GM21723 (cell line): ENCODE results near the gene TMEM109.
"Not testable (repeated sequence)": the region's sequence is repeated elsewhere in the genome, so short reads cannot be mapped to it uniquely, and the experiment has no call there.

ENCODE experiments used
- ATAC-seq: cut with Tn5 transposase; IDR thresholded peaks from one replicate; pipeline ENCODE4 v1.9.1; 2021; ENCODE audit warnings: mild to moderate bottlenecking, moderate library complexity; ENCODE audit not compliant: unreplicated experiment

TMEM109 gene

DNA sequence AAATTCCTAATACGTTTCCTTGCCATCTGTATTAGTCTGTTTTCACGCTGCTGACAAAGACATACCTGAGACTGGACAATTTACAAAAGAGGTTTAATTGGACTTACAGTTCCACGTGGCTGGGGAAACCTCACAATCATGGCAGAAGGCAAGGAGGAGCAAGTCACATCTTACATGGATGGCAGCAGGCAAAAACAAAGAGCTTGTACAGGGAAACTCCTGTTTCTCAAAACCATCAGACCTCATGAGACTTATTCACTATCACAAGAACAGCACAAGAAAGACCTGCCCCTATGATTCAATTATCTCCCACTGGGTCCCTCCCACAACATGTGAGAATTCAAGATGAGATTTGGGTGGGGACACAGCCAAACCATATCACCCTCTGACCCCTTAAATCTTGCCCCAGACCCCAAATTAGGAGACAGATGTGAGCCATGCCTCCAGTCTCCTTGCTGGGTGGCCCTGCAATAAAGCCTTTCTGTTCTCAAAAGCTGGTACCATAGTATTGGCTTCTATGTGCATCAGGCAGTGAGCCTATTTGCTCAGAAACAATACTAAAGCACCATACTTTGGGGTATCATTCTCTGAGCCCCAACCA, 4.2 kb upstream of the TMEM109 start:
- ATAC-seq = not testable (repeated sequence)

DNA sequence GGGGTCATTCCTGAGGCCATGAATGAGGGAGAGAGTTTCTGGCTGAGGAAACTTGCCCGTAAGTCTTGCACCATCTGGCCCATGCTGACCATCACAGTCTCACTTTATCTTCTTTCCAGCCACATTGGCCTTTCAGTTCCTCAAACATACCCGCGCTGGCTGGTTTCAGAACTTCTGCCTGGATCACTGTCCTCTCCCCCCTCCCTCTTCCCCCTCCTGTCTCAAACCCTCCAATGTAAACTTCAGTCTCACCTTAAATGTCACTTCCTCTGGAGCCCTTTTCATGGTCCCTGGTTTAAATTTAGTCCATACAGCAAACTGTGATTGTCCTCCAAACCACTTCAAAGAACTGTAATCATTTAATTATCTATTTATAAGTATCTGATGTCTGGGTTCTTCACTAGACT, 3.7 kb upstream of the TMEM109 start:
- ATAC-seq = peak; percentile 40

DNA sequence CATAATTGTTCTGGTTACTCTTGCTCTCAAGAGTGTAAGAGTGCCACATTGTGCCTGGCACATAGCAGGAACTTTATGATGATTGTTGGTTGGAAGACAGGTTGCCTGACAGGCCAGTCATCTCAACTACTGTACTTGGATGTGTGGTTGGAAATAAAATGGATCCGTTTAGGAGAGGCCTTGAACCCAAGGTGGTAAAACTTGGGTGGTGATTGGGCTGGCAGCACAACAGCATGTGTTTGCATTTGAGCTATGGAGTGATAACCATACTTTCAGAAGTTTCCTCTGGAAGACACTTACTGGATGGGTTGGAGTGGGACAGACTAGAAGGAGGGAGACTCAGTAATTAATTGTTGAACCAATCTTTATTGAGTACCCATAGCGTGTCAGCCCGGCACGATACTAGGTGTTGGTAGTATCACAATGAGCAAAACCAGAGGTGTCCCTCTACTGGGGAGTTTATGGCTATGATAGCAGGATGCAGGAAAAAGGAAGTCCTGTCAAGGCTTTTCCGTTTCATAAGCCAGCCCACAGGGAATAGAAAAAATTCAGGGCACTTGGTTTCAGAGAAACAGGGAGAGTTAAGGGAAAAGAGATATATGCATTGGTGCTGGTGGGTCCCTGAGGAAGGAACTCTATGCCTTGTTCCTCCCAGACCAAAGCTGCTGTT, 3.1 kb upstream of the TMEM109 start:
- ATAC-seq = no peak

DNA sequence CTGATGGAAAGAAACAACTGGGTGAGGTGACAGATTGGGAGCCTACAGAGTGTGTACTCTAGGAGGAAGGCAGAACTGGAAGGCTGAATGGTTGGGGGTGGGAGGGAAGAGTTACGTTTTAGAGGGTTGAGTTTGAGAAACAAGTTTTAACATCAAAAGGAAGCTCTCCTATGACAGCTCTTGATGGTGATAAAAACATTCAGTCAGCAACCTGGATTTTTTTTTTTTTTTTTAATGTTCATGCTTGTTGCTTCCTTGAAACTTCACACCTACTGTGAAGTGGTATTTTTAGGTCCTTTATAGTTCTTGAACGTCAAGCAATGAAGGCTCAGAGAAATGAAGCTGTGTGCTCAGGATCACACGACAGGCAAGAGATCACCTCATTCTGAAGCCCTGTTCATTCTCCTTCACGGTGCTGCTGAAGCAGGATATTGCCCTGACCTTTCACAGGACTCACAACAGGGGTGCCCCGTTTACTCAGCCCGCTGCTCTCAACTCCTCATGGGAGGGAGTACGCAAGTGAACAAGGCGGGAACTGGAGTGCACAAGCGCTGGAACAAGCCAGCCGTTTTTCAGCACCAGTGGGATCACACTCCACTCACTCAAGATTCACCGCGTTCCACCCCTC, 1.6 kb upstream of the TMEM109 start:
- ATAC-seq = no peak

DNA sequence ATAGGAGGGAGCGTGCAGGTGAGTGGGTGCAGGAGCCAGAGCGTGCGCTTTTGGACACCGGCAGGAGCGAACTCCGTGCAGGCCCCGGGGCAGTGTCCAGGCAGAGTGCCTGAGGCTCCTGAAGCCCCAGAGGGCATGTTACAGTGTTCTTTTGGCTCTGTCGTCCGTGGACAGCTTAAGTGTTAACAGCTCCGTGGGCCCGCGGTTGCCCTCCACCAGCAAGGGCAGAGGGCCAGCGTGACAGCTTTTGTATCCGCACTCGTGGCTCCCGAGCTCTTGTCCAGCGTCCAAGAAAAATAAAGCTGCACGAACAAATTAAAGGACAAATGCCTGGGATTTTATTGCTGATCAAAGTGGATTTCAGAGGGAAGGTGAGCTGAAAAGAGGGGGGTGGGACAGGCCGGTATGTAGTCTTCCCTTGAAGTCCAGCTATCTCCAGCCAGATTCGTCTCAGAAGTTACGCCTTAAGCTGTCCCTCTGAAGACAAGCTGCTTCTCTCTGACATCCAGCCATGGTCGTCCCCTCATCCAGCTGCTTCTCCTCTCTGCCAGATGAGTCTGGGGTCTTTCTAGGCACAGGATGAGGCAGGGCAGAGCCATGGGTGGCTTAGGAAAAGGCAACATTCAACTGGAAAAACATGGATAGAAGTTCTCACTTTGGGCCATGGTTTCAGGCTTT, 968 bp upstream of the TMEM109 start:
- no peak for ATAC-seq

DNA sequence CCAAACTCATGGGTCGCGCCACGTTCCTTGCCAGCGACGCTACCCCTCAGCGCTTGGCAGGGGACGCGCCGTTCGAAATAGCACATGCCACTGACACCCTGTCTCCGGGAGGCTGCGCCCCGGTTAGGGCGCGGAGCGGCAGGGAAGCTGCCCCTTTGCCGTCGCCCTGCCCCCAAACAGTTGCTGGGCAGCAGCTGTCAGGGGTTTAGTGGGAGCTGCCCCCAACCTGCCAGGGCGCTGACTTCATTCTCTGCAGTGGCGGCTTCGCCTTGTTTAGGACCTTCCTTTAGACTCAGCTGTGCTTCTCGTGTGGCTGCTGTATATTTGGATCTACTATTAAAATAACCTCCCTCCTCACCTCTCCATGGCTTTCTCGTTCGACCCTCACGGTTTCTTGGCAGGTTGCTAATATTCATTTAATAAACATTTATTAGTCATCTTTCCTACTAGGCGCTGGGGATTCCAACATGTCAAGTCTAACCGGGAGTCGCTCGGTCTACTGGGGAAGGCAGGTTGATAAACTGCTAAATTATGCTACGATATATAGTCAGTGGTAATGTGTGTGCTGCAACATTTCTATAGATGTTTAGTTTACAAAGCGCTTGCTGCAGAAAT, 782 bp downstream of the TMEM109 start:
- peak; percentile 8 for ATAC-seq

DNA sequence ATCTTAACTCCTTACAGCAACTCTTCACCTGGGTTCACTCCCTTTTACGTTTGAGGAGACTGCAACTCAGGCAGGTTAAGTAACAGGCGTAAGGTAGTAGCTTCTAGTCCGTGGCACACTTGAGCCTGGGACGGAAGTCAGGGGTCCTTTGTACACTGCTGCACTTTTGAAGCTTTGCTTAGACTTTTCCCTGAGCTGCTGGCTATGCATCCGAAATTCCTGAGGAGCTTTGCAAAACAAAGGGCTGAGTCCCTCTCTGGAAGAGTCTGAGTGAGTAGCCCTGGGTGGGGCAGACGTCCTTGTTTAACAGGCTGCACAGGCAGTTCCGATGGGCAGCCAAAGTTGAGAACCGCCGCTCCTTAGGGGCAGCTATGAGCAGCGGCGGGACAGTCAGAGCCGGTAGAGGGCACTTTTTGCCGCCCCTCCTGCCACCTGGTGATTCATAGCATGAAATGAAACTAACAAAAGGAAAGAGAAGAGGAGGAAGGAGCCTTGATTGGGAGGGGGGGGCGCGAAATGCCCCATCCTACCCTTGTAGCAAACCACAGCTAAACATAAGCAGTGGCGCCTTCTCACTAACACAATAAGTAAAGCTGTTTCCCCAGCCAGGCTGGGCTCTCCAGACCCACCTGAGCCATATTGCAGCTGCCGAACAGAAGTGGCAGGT, 1.4 kb downstream of the TMEM109 start:
- peak; percentile 50 for ATAC-seq

DNA sequence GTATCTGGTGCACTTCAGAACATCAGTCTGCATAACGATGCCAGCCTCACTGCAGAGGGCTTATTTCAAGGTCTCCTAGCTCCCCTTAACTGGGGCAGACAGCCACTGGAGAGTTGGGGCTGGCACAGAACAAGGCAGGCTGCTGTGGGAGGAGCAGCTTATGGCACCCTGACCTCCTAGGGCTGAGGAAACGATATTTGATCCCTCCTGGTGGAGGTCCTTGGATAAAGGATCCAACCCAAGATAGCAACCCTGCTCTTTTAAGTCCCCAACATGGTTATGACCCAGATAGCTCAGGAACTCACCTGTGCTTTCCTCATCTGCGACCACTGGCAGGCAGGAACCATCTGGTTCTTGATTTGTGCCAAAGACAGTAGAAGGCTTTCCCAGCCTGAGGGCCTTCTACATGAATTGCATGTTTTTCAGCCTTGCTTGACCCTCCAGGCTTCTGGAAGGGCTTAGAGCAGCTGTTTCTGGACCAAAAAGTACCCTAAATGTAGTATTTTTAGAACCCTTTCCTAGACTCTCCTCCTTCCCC, 2.8 kb downstream of the TMEM109 start:
- ATAC-seq = no peak

DNA sequence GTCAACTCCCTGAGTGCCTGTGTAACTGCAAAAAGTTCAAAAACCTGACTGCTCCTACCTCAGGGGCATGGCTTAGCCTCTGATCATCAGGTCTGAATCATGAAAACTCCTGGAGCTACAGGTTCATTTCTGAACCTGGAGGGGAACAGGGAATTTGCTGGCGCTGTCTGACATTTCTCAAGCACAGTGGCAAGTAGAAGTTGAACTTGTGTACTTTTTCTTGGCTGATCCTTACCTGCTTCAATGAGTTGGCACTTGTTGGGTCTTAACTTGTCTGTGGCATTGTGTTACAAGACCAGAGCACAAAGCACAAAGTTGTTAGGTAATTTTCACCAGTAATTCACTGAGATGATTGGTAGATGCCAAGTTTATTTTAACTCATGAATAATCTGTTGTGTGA, 3.3 kb downstream of the TMEM109 start:
- no peak for ATAC-seq

DNA sequence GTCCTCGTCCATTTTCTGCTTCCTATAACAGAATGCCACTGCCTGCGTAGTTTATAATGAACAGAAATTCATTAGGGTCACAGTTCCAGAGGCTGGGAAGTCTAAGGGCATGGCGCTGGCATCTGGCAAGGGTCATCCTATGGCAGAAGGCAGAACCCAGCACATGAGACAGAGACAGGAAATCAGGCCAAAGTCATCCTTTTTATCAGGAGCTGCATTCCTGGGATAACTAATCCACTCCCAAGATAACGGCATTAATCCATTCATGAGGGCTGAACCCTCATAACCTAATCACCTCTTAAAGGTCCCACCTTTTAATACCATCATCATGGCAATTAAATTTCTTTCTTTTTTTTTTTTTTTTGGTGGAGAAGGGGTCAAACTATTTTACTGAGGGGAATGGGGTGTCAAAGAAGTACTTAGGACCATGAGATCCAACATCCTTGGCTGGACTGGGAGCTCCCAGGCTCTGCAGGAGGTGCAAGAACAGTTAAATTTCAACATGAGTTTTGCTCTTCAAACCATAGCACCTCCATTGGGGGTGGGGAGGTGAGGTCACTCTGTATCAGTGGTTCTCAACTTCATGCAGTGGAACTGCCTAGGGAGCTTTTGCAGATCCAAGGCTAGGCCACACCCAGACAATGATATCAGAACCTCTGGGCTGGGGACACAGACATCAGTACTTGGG, 4.4 kb downstream of the TMEM109 start:
- no peak for ATAC-seq

DNA sequence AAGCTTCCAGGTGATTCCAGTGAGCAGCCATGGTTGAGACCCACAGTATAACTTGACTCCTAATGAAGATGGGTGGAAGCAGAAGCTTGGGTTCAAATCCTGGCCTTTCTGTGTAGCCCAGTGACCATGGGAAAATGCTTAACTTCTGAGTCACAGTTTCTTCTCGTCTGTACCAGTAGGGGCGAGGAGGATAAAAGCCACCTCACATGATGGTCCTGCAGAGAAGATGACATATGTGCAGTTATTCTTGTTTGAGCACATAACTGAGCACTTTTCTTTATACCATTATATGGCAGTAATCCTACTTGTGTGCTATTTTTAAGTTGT, 4.9 kb downstream of the TMEM109 start:
- no peak for ATAC-seq

DNA sequence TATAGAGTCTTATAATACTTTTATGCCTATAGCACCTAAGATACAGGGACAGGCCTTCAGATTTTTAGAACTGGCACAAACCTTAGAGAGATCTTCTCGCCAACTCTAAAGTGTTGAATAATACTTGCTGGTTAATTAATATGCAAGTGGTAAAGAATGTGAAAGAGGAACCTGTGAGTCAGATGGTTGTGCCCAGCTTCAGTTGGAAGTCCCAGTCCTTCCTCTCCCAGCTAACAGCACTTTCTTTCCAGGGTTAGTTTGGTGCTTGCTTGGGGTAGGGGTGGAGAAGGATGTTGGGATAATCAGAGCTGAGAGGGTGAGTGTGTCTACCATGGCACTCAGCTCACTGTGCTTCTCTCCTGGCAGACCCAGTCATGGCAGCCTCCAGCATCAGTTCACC, 5.4 kb downstream of the TMEM109 start:
- ATAC-seq = no peak

DNA sequence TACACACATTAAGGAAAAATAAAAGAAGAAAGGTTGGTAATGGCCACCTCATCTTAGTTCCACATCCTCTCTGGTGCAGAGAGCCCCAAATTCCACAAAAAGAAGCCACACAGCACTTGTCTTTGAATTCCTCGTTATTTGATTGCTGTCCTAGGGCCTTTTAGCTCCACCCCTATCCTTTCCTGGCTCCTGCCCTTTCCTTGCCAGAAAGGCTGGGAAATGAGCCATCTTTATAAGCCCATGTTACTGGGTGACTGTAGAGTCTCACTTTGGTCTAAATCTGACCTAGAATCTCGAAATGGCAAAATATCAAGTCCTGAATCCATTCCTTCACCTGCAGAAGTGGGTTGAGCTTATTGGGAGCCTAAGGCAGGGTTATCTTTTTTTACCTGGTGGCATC, 6.0 kb downstream of the TMEM109 start:
- no peak for ATAC-seq

DNA sequence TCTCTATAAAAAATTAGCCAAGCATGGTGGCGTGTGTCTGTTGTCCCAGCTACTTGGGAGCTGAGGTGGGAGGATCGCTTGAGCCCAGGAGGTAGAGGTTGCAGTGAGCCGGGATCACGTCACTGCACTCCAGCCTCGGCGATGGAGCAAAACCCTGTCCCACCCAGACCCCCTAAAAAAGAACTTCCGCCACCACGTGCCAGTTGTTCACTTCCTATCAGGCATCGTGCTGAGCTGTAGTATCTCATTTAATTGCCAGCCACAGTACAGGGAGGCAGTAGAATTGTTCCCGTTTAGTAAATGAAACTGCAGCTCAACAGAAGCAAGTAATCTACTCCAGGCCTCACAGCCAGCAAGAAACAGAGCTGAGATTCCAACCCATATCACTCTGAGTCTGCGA, 7.3 kb downstream of the TMEM109 start:
- ATAC-seq = no peak

DNA sequence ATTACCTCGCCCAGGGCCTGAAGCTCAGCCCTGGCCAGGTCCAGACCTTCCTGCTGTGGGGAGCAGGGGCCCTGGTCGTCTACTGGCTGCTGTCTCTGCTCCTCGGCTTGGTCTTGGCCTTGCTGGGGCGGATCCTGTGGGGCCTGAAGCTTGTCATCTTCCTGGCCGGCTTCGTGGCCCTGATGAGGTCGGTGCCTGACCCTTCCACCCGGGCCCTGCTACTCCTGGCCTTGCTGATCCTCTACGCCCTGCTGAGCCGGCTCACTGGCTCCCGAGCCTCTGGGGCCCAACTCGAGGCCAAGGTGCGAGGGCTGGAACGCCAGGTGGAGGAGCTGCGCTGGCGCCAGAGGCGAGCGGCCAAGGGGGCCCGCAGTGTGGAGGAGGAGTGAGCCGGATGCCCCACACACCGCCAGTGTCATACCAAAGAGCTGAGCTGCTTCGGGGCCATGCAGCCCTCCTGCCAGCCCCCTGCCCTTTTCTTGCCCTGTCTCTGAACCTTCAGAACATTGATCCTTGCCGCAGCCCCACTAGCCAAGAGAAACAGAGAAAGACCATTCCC, 7.9 kb downstream of the TMEM109 start:
- no peak for ATAC-seq

DNA sequence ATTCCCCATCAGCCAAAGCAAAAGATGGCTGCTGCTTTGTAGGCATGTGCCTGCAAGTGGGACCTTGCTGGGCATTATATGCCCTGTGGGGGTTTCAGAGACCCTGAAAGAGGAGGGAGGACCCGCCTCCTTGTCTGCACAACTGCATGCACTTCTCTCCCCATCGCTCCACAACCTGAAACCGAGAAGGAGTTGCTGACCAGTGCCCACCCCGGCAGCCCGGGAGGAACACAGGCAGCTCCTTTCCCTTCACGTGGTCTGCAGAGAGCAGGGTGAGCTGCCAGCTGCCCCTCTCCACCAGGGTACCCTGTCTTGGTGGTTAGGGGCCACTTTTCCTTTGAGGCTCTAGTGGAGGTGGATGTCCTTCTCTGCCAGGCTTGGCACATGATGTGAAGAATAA, 8.9 kb downstream of the TMEM109 start:
- ATAC-seq = no peak

DNA sequence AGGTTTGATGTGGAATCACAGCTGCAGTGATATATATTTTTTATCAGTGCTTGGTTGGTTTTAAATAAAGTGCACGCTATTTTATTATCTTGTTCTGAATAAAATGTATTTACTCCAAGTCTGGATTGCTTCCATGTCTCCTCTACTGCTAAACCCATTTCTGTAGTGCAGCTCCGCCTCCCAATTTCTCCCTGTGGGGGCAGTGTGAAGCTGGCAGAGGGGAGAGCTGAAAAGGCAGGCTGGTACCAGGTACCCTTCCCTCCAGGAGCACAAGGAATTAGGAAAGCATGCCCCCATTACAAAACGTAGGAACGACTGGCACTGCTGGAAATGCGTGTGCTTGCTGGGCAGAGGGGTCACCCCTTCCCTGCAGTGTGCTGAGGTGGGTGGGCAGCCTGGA, 9.4 kb downstream of the TMEM109 start:
- ATAC-seq = no peak

DNA sequence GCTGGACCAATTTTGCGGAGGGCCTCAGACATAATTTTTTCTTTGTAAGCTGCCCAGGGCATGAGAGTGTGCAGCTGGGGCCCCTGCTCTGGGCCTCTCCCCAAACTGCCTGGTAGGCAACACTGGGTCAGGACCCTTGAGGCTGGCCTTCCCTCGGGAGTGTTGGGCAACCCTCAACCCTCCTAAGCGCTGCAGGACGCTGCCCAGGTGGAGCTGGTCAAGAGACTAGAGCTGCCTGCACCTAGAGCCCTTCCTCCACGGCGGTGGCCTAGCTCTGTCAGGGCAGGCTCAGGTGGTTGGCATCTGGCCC, 9.8 kb downstream of the TMEM109 start:
- ATAC-seq = no peak

DNA sequence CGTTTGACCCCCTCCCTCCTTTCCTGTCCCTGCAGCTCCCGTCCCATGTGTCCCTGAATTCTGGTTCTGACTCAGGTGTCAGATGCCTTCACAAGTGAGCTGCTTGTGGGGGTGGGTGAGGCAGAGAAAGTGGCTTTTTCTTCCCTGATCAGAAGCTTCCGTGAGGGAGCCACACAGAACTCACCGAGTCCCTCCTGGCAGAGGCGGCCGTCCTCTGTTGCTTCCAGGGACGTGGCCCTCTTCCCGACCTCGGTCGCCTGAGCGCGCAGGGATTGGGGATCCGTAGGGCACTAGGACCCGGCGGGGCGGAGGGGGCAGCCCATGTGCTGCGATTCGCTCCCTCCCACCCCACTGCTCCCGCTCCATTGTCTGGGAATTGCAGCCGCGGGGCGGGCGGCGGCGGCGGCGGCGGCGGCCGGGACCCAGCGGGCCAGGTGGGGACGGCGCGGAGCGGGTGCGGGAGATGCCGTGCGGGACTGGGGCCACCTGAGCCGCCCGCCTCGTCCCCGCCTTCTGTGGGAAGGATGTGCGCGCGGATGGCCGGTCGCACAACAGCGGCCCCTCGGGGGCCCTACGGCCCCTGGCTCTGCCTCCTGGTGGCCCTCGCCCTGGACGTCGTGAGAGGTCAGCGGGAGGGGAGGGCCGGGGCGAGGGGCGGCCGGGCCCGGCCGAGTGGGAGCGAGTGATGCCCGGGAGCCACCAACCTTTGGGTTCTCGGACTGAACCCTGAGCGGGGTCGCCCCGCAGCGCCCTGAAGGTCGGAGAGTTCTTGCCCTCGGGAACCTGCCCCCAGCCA, 10.3 kb downstream of the TMEM109 start, which contains the start of gene TMEM132A:
Gene TMEM132A (plus strand): TSS at position 351 of the 796 bp plus-strand sequence. CDS start 174 bp downstream, at position 525.
- peak; percentile 51 for ATAC-seq
